ENCODE measurements around the gene XDH.

XDH gene

DNA sequence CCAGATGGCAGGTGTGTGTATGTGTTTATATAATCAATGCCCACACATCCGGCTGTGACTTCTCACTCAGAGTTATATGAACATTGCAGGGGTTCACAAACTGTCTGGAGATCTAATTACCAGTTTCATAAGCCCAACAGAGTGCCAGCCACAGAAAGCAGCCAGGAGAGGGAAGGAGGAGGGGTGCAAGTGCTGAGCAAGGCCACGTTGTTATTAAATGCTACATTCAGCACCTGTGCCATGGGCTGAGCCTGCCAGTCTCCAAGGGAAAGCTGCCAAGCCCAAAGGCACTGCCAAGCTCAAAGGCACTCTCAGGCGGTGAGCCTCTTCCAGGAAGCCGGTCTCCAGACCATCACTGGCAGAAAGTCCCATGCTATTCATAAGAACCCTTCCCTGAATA is 17.4 kb downstream of the XDH start:
- no peaks in the 10 kb centered on the region for H3K9me3 ChIP-seq (ENCODE audit: insufficient read depth, low read length)
- H3F3A ChIP-seq (ENCODE audit: insufficient read depth): no peaks in the 10 kb centered on the region
- H3K4me2 ChIP-seq (ENCODE audit: low read depth, low read length, poor library complexity, severe bottlenecking): no peak overlapping the region
- no peak overlapping the region for H3K4me3 ChIP-seq (ENCODE audit: insufficient read depth, low read length, poor library complexity, severe bottlenecking)
- H3K9ac ChIP-seq (ENCODE audit: low read length): no peak overlapping the region
- no peak overlapping the region for H3K27ac ChIP-seq (ENCODE audit: low read depth, low read length)
- TF ChIP-seq, protein P1, sequence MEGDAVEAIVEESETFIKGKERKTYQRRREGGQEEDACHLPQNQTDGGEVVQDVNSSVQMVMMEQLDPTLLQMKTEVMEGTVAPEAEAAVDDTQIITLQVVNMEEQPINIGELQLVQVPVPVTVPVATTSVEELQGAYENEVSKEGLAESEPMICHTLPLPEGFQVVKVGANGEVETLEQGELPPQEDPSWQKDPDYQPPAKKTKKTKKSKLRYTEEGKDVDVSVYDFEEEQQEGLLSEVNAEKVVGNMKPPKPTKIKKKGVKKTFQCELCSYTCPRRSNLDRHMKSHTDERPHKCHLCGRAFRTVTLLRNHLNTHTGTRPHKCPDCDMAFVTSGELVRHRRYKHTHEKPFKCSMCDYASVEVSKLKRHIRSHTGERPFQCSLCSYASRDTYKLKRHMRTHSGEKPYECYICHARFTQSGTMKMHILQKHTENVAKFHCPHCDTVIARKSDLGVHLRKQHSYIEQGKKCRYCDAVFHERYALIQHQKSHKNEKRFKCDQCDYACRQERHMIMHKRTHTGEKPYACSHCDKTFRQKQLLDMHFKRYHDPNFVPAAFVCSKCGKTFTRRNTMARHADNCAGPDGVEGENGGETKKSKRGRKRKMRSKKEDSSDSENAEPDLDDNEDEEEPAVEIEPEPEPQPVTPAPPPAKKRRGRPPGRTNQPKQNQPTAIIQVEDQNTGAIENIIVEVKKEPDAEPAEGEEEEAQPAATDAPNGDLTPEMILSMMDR (IDR thresholded peaks at IDR 0.05; ENCODE audit: insufficient read depth, low read length, poor library complexity, severe bottlenecking): no peak
- TF ChIP-seq EZH2phosphoT487 (conservative IDR thresholded peaks at IDR 0.05; ENCODE audit: low read length): no peak
- no peaks in the 10 kb centered on the region for H3K79me2 ChIP-seq (ENCODE audit: insufficient read depth, low read length)
- no peak overlapping the region for H2AFZ ChIP-seq (ENCODE audit: low read depth, low read length, severe bottlenecking)
- H4K20me1 ChIP-seq (ENCODE audit: low read depth, low read length): no peaks in the 10 kb centered on the region
- no peaks in the 10 kb centered on the region for H3K9me2 ChIP-seq (replicated peaks; ENCODE audit: insufficient read depth, low read length)
- H3K27me3 ChIP-seq (ENCODE audit: low read length): no peaks in the 10 kb centered on the region
- H3K36me3 ChIP-seq (ENCODE audit: low read length): no peaks in the 10 kb centered on the region

DNA sequence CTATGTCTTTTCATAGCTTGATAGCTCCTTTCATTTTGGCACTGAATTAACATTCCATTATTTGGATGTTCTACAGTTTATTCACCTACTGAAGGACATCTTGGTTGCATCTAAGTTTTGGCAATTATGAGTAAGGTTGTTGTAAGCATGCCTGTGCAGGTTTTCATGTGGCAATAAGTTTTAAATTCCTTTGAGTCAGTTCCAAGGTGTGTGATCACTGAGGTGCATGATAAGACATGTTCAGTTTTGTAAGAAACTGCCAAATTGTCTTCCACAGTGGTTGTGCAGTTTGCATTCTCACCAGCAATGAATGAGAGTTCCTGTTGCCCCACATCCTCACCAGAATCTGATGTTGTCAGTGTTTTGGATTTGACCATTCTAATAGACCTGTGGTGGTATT is 24.2 kb downstream of the XDH start:
- H3K79me2 ChIP-seq (ENCODE audit: insufficient read depth, low read length): no peaks in the 10 kb centered on the region
- no peaks in the 10 kb centered on the region for H3F3A ChIP-seq (ENCODE audit: insufficient read depth)
- no peaks in the 10 kb centered on the region for H3K9me3 ChIP-seq (ENCODE audit: insufficient read depth, low read length)
- no peak overlapping the region for H2AFZ ChIP-seq (ENCODE audit: low read depth, low read length, severe bottlenecking)
- no peak overlapping the region for H3K4me2 ChIP-seq (ENCODE audit: low read depth, low read length, poor library complexity, severe bottlenecking)
- H3K9ac ChIP-seq (ENCODE audit: low read length): no peak overlapping the region
- no peak overlapping the region for H3K4me3 ChIP-seq (ENCODE audit: insufficient read depth, low read length, poor library complexity, severe bottlenecking)
- H3K27me3 ChIP-seq (ENCODE audit: low read length): no peaks in the 10 kb centered on the region
- no peaks in the 10 kb centered on the region for H4K20me1 ChIP-seq (ENCODE audit: low read depth, low read length)
- H3K36me3 ChIP-seq (ENCODE audit: low read length): no peaks in the 10 kb centered on the region
- TF ChIP-seq EZH2phosphoT487 (conservative IDR thresholded peaks at IDR 0.05; ENCODE audit: low read length): no peak
- TF ChIP-seq, protein P1 (IDR thresholded peaks at IDR 0.05; ENCODE audit: insufficient read depth, low read length, poor library complexity, severe bottlenecking): no peak
- H3K9me2 ChIP-seq (replicated peaks; ENCODE audit: insufficient read depth, low read length): no peaks in the 10 kb centered on the region
- no peak overlapping the region for H3K27ac ChIP-seq (ENCODE audit: low read depth, low read length)

DNA sequence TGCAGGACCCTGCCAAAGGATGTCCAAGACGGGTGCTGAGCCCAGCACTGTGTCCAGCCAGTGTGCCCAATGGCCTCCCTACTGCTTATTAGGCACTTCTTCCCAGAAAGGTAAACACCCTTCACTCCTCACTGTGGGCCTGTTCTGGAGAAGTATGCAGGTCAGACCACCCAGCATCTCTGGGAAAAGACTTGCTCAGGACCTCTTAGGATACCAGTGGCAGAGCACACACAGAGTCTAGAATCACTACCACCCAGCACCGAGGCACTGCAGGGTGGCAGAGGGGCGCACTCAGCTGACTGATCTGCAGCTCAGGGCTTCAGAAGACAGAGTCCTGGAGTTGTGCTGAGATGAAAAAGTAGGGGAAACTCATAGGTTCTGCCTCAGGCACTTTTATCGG is 25.8 kb downstream of the XDH start:
- no peak for TF ChIP-seq EZH2phosphoT487 (conservative IDR thresholded peaks at IDR 0.05; ENCODE audit: low read length)
- TF ChIP-seq, protein P1 (IDR thresholded peaks at IDR 0.05; ENCODE audit: insufficient read depth, low read length, poor library complexity, severe bottlenecking): no peak
- Histone ChIP-seq H3K27me3 (ENCODE audit: low read length) (no peaks in the 10 kb centered on the region), H3K27ac (ENCODE audit: low read depth, low read length) (no peak overlapping the region), H2AFZ (ENCODE audit: low read depth, low read length, severe bottlenecking) (no peak overlapping the region), H3K36me3 (ENCODE audit: low read length) (no peaks in the 10 kb centered on the region), H3K4me2 (ENCODE audit: low read depth, low read length, poor library complexity, severe bottlenecking) (no peak overlapping the region), H4K20me1 (ENCODE audit: low read depth, low read length) (no peaks in the 10 kb centered on the region), H3K79me2 (ENCODE audit: insufficient read depth, low read length) (no peaks in the 10 kb centered on the region), H3F3A (ENCODE audit: insufficient read depth) (no peaks in the 10 kb centered on the region), H3K9ac (ENCODE audit: low read length) (no peak overlapping the region), H3K4me3 (ENCODE audit: insufficient read depth, low read length, poor library complexity, severe bottlenecking) (no peak overlapping the region), H3K9me2 (replicated peaks; ENCODE audit: insufficient read depth, low read length) (no peaks in the 10 kb centered on the region), H3K9me3 (ENCODE audit: insufficient read depth, low read length) (no peaks in the 10 kb centered on the region)
